Transverse colon (tissue), 4 donors: ENCODE data around the gene GJB2. TPM values are rescaled to one million over a fixed set of nuclear protein-coding genes. Genes with fewer than 3 reads are reported as not detected.

ENCODE experiments used
- DNase-seq: peaks from one replicate; pipeline ENCODE4 v3.0.0-alpha.2; 2019
- H3K27ac ChIP-seq, 4 donors: fragments of 200-600 bp; sonication (generic); 2 replicates each; pipeline ENCODE4 v1.5.1; 2016 to 2018; ENCODE audit warnings: inconsistent platforms in 4 of 4
- H3K27me3 ChIP-seq: fragments of 200-600 bp; sonication (generic); 2 replicates; pipeline ENCODE4 v1.5.1; 2017; ENCODE audit warnings: inconsistent platforms
- H3K36me3 ChIP-seq, 4 donors: fragments of 200-600 bp; sonication (generic); 2 replicates each; pipeline ENCODE4 v1.5.1; 2017 to 2019; ENCODE audit warnings: inconsistent platforms in 4 of 4
- H3K4me1 ChIP-seq, 4 donors: fragments of 200-600 bp; sonication (generic); 2 replicates each; pipeline ENCODE4 v1.5.1; 2017 to 2020; ENCODE audit warnings: inconsistent platforms in 4 of 4
- H3K4me3 ChIP-seq, 4 donors: fragments of 200-600 bp; sonication (generic); 1 replicate in 1 of 4; 2 replicates in 3 of 4; pipeline versions ENCODE4 v1.5.1 to v1.6.1; 2017 to 2019; ENCODE audit warnings: inconsistent platforms in 4 of 4
- H3K9me3 ChIP-seq, 2 donors: fragments of 200-600 bp; sonication (generic); 2 replicates each; pipeline ENCODE4 v1.5.1; 2017 to 2019; ENCODE audit warnings: inconsistent platforms in 2 of 2
- CTCF ChIP-seq, 5 experiments: fragments of 200-600 bp in 3 of 5; fragments of 450-650 bp in 2 of 5; sonication (generic) in 3 of 5; IDR thresholded peaks; 1 replicate in 2 of 5; 2 replicates in 3 of 5; pipeline ENCODE4 v1.5.1; 2016 to 2017; ENCODE audit warnings: antibody characterized with exemption in 5 of 5, inconsistent platforms in 3 of 5, mild to moderate bottlenecking in 2 of 5, moderate library complexity in 1 of 5
- EP300 ChIP-seq: sonication (generic); formaldehyde crosslinking; IDR thresholded peaks from one replicate; pipeline ENCODE4 v1.6.1; 2017; ENCODE audit warnings: antibody characterized with exemption, low read depth
- POLR2A ChIP-seq: fragments of 450-650 bp; IDR thresholded peaks from one replicate; pipeline ENCODE4 v1.6.1; 2016; ENCODE audit warnings: antibody characterized with exemption, mild to moderate bottlenecking, moderate library complexity
- POLR2AphosphoS5 ChIP-seq, 3 donors: sonication (generic); formaldehyde crosslinking; IDR thresholded peaks; one replicate each; pipeline ENCODE4 v1.6.1; 2016; ENCODE audit warnings: antibody characterized with exemption in 3 of 3
- WGBS, 2 donors: methylation state at CpG; one replicate each; pipeline ENCODE4 v1.1.5; 2018; ENCODE audit warnings: low coverage in 1 of 2; 5-methylcytosine and 5-hydroxymethylcytosine counted together
- in situ Hi-C, 4 donors: fragments of 200-750 bp; cut with MboI; loops; one replicate each; pipeline versions ENCODE4 v1.15.0 to v1.15.1; 2017; ENCODE audit warnings: low sequenced_read_pairs in 3 of 4, low pct_ligation_motif_present in 1 of 4, low pct_unique_long_range_greater_than_20kb in 1 of 4
- intact Hi-C: fragments of 100-400 bp; cut with DNase I; formaldehyde crosslinking; loops from one replicate; pipeline ENCODE4 v1.15.1; 2023; ENCODE audit warnings: low total_unique reads
- total RNA-seq, 4 donors: library from RNA; depleted of rRNA; stranded (reverse); fragments of >200 nt; gene quantifications; one replicate each; pipeline ENCODE4 v1.1.0, GENCODE V29; 2016

GJB2 gene
- total RNA-seq, 4 donors from 2014 or later = 5.0 to 38.4 (median 25.9) TPM

GRCh38 chr13:20182231-20182846 is 10.4 kb downstream of the GJB2 start:
- no peak for DNase-seq
- Histone ChIP-seq H3K4me1 (no peaks in the 10 kb centered on the region), H3K27ac (no peak overlapping the region), H3K27me3 (peaks cover 33% of the 10 kb centered on the region), H3K4me3 (no peak overlapping the region), H3K9me3 (no peaks in the 10 kb centered on the region), H3K36me3 (no peaks in the 10 kb centered on the region)
- TF ChIP-seq EP300 = no peak
- no peak for TF ChIP-seq POLR2AphosphoS5 (IDR thresholded peaks at IDR 0.05)
- no peak for TF ChIP-seq POLR2A
- TF ChIP-seq CTCF (IDR thresholded peaks at IDR 0.05) = peak; percentile 65 to 79 (median 79)
- intact Hi-C loops = loop anchor here (5.0 kb wide), 1 partner anchor 1415 kb away; no protein-coding TSS in a partner anchor
- 18 to 29% methylated on average over 4 to 5 of the region's 5 CpGs for WGBS, 2 donors
- in situ Hi-C loops = loop anchor here in 3 of 4 donors (10.0 to 25.0 kb wide), 5 partner anchors 305 to 755 kb away; partner anchors contain the start of gene XPO4 (in 1 of the 3)

- Histone ChIP-seq H3K4me1 (no peaks in the 10 kb centered on the region), H3K4me3 (no peak overlapping the region), H3K27ac (no peak overlapping the region), H3K36me3 (no peaks in the 10 kb centered on the region), H3K27me3 (peaks cover 44% of the 10 kb centered on the region), H3K9me3 (no peaks in the 10 kb centered on the region)
- TF ChIP-seq EP300 (no peak), POLR2A (no peak), CTCF (IDR thresholded peaks at IDR 0.05) (no peak), POLR2AphosphoS5 (IDR thresholded peaks at IDR 0.05) (no peak)
- intact Hi-C loops = loop anchor here (5.0 kb wide), 1 partner anchor 1416 kb away; no protein-coding TSS in a partner anchor
- in situ Hi-C loops = loop anchor here in 3 of 4 donors (10.0 to 25.0 kb wide), 5 partner anchors 306 to 756 kb away; partner anchors contain the start of gene XPO4 (in 1 of the 3)
- 71 to 83% methylated on average over 2 to 3 of the region's 3 CpGs for WGBS, 2 donors
- DNase-seq = no peak
Observed at GRCh38 chr13:20181188-20181587, 11.6 kb downstream of the GJB2 start.

DNA sequence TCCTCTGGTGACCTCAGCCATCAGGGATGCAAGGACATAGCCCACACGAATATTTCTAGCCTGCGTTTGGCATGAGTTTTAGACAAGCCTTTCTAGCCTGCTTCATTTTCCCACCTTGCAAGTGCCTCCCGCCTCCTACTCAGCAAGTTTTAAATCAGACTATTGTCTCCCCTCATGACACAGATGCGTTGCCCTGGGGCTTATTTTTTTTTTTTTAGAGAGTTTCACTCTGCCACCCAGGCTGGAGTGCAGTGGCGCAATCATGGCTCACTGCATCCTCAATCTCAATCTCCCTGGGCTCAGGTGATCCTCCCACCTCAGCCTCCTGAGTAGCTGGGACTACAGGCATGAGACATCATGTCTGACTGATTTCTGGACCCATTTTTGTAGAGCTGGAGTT is 14.6 kb downstream of the GJB2 start:
- no peak overlapping the region for H3K4me3 ChIP-seq
- H3K36me3 ChIP-seq = no peaks in the 10 kb centered on the region
- 84 to 89% methylated on average over 3 to 5 of the region's 5 CpGs for WGBS, 2 donors
- H3K27ac ChIP-seq = no peak overlapping the region
- in situ Hi-C loops = loop anchor here in 3 of 4 donors (25.0 kb wide), 4 partner anchors 309 to 759 kb away; partner anchors contain the start of gene XPO4 (in 1 of the 3)
- TF ChIP-seq POLR2AphosphoS5 (IDR thresholded peaks at IDR 0.05) (no peak), POLR2A (no peak), EP300 (no peak), CTCF (IDR thresholded peaks at IDR 0.05) (no peak)
- no peak for DNase-seq
- no peaks in the 10 kb centered on the region for H3K9me3 ChIP-seq
- peaks cover 48% of the 10 kb centered on the region for H3K27me3 ChIP-seq
- intact Hi-C loops = loop anchor here (5.0 kb wide), 1 partner anchor 956 kb away; no protein-coding TSS in a partner anchor
- H3K4me1 ChIP-seq = peaks cover 0 to 11% (median 5%) of the 10 kb centered on the region in 4 donors

GRCh38 chr13:20177049-20177831 is 15.5 kb downstream of the GJB2 start:
- H3K4me3 ChIP-seq = peak overlapping the region in 1 of 4 donors; percentile 11
- no peak for DNase-seq
- in situ Hi-C loops = loop anchor here in 3 of 4 donors (25.0 kb wide), 4 partner anchors 310 to 760 kb away; partner anchors contain the start of gene XPO4 (in 1 of the 3)
- WGBS, 2 donors = 66% methylated on average over 41 of the region's 67 CpGs; no CpG with 5 or more reads in 1 of the 2 donors
- H3K4me1 ChIP-seq = peaks cover 0 to 11% (median 5%) of the 10 kb centered on the region in 4 donors
- intact Hi-C loops = loop anchor here (5.0 kb wide), 1 partner anchor 955 kb away; no protein-coding TSS in a partner anchor
- TF ChIP-seq CTCF (IDR thresholded peaks at IDR 0.05) = no peak
- no peak for TF ChIP-seq POLR2A
- no peak for TF ChIP-seq EP300
- TF ChIP-seq POLR2AphosphoS5 (IDR thresholded peaks at IDR 0.05) = no peak
- H3K9me3 ChIP-seq = no peaks in the 10 kb centered on the region
- H3K27me3 ChIP-seq = peaks cover 48% of the 10 kb centered on the region
- no peak overlapping the region for H3K27ac ChIP-seq
- no peaks in the 10 kb centered on the region for H3K36me3 ChIP-seq
